GM12801 (cell line): ENCODE results near the gene SLC22A23.

Experiments used
- CTCF ChIP-seq: IDR thresholded peaks from one replicate; pipeline ENCODE4 v1.5.1; 2011; ENCODE audit warnings: control low read depth; ENCODE audit not compliant: insufficient read length; ENCODE audit errors: extremely low read depth

SLC22A23 gene

GRCh38 chr6:3382326-3383279 is 74.2 kb downstream of the SLC22A23 start:
- no peak for TF ChIP-seq CTCF

- TF ChIP-seq CTCF: no peak
These were observed 75.5 kb downstream of the SLC22A23 start for GRCh38 chr6:3381233-3381921.

GRCh38 chr6:3380344-3381232 is 76.3 kb downstream of the SLC22A23 start:
- no peak for TF ChIP-seq CTCF

- TF ChIP-seq CTCF: no peak
These were observed 77.3 kb downstream of the SLC22A23 start for GRCh38 chr6:3379482-3380060.

- no peak for TF ChIP-seq CTCF
These were observed 79.1 kb downstream of the SLC22A23 start for GRCh38 chr6:3377536-3378397.

GRCh38 chr6:3376893-3377535 is 79.8 kb downstream of the SLC22A23 start:
- no peak for TF ChIP-seq CTCF
